ENCODE results near the gene JAK3.

The JAK3 gene

GRCh38 chr19:17859533-17860330, 11.9 kb upstream of the JAK3 start, which contains the start of gene RPL18A:
Gene RPL18A, plus strand, starts transcription at chr19:17859910. Its CDS starts 47 bp downstream, at chr19:17859957.
- Mint-ChIP-seq H3K27me3 (no peaks in the 10 kb centered on the region), H3K9me3 (no peaks in the 10 kb centered on the region), H3K36me3 (ENCODE audit: low read depth) (peaks cover 49% of the 10 kb centered on the region)

GRCh38 chr19:17855280-17856152, 7.7 kb upstream of the JAK3 start:
- H3K9me3 Mint-ChIP-seq, result no peaks in the 10 kb centered on the region
- no peak overlapping the region for H3K4me3 Mint-ChIP-seq
- H3K27ac Mint-ChIP-seq, result no peak overlapping the region

More at GRCh38 chr19:17859533-17860330, 11.9 kb upstream of the JAK3 start, which contains the start of gene RPL18A:
- Mint-ChIP-seq H3K4me3 (peak within 1 kb of the TSS; percentile 99), H3K27ac (peak within 1 kb of the TSS; percentile 100), H3K4me1 (ENCODE audit: low read depth) (peaks cover 54% of the 10 kb centered on the region)

GRCh38 chr19:17854061-17854460, 6.3 kb upstream of the JAK3 start:
- Mint-ChIP-seq H3K9me3 (no peaks in the 10 kb centered on the region), H3K27ac (no peak overlapping the region), H3K27me3 (no peaks in the 10 kb centered on the region), H3K36me3 (ENCODE audit: low read depth) (no peaks in the 10 kb centered on the region), H3K4me1 (ENCODE audit: low read depth) (peaks cover 32% of the 10 kb centered on the region), H3K4me3 (no peak overlapping the region)

More at GRCh38 chr19:17855280-17856152, 7.7 kb upstream of the JAK3 start:
- H3K27me3 Mint-ChIP-seq, result no peaks in the 10 kb centered on the region
- H3K4me1 Mint-ChIP-seq (ENCODE audit: low read depth), result peaks cover 34% of the 10 kb centered on the region
- peaks cover 10% of the 10 kb centered on the region for H3K36me3 Mint-ChIP-seq (ENCODE audit: low read depth)

- Mint-ChIP-seq H3K27ac (peak overlapping the region; percentile 98), H3K36me3 (ENCODE audit: low read depth) (peaks cover 14% of the 10 kb centered on the region), H3K4me3 (peak overlapping the region; percentile 91), H3K27me3 (no peaks in the 10 kb centered on the region), H3K4me1 (ENCODE audit: low read depth) (peaks cover 66% of the 10 kb centered on the region), H3K9me3 (no peaks in the 10 kb centered on the region)
Observed at GRCh38 chr19:17848595-17849292, 962 bp upstream of the JAK3 start.

- H3K4me3 Mint-ChIP-seq, result peak overlapping the region; percentile 91
- H3K27me3 Mint-ChIP-seq, result no peaks in the 10 kb centered on the region
- H3K9me3 Mint-ChIP-seq, result no peaks in the 10 kb centered on the region
- peak overlapping the region; percentile 98 for H3K27ac Mint-ChIP-seq
- H3K36me3 Mint-ChIP-seq (ENCODE audit: low read depth), result peaks cover 25% of the 10 kb centered on the region
- H3K4me1 Mint-ChIP-seq (ENCODE audit: low read depth), result peaks cover 65% of the 10 kb centered on the region
Observed at GRCh38 chr19:17846146-17846545, 1.6 kb downstream of the JAK3 start.

GRCh38 chr19:17843908-17844490, 3.8 kb downstream of the JAK3 start:
- Mint-ChIP-seq H3K27me3 (no peaks in the 10 kb centered on the region), H3K4me1 (ENCODE audit: low read depth) (peaks cover 48% of the 10 kb centered on the region), H3K27ac (peak overlapping the region; percentile 30), H3K4me3 (peak overlapping the region; percentile 6), H3K36me3 (ENCODE audit: low read depth) (peaks cover 40% of the 10 kb centered on the region), H3K9me3 (no peaks in the 10 kb centered on the region)

- peaks cover 43% of the 10 kb centered on the region for H3K4me1 Mint-ChIP-seq (ENCODE audit: low read depth)
- no peaks in the 10 kb centered on the region for H3K27me3 Mint-ChIP-seq
- no peak overlapping the region for H3K27ac Mint-ChIP-seq
- no peak overlapping the region for H3K4me3 Mint-ChIP-seq
- no peaks in the 10 kb centered on the region for H3K9me3 Mint-ChIP-seq
- H3K36me3 Mint-ChIP-seq (ENCODE audit: low read depth), result peaks cover 45% of the 10 kb centered on the region
Observed at GRCh38 chr19:17843292-17843827, 4.4 kb downstream of the JAK3 start.

GRCh38 chr19:17842663-17843291, 5.0 kb downstream of the JAK3 start:
- no peak overlapping the region for H3K4me3 Mint-ChIP-seq
- no peaks in the 10 kb centered on the region for H3K9me3 Mint-ChIP-seq
- peaks cover 51% of the 10 kb centered on the region for H3K36me3 Mint-ChIP-seq (ENCODE audit: low read depth)
- H3K27me3 Mint-ChIP-seq, result no peaks in the 10 kb centered on the region
- peaks cover 43% of the 10 kb centered on the region for H3K4me1 Mint-ChIP-seq (ENCODE audit: low read depth)
- H3K27ac Mint-ChIP-seq, result no peak overlapping the region

- Mint-ChIP-seq H3K4me3 (no peak overlapping the region), H3K9me3 (no peaks in the 10 kb centered on the region), H3K27ac (no peak overlapping the region), H3K36me3 (ENCODE audit: low read depth) (peaks cover 56% of the 10 kb centered on the region), H3K4me1 (ENCODE audit: low read depth) (peaks cover 44% of the 10 kb centered on the region), H3K27me3 (no peaks in the 10 kb centered on the region)
Observed at GRCh38 chr19:17841810-17842662, 5.7 kb downstream of the JAK3 start.

- H3K4me3 Mint-ChIP-seq, result no peak overlapping the region
- peaks cover 41% of the 10 kb centered on the region for H3K4me1 Mint-ChIP-seq (ENCODE audit: low read depth)
- H3K27ac Mint-ChIP-seq, result no peak overlapping the region
- H3K36me3 Mint-ChIP-seq (ENCODE audit: low read depth), result peaks cover 59% of the 10 kb centered on the region
- H3K27me3 Mint-ChIP-seq, result no peaks in the 10 kb centered on the region
- H3K9me3 Mint-ChIP-seq, result no peaks in the 10 kb centered on the region
Observed at GRCh38 chr19:17841371-17841809, 6.4 kb downstream of the JAK3 start.

GRCh38 chr19:17840019-17840418, 7.8 kb downstream of the JAK3 start:
- H3K27ac Mint-ChIP-seq, result no peak overlapping the region
- H3K4me3 Mint-ChIP-seq, result no peak overlapping the region
- H3K4me1 Mint-ChIP-seq (ENCODE audit: low read depth), result peaks cover 27% of the 10 kb centered on the region
- H3K36me3 Mint-ChIP-seq (ENCODE audit: low read depth), result peaks cover 65% of the 10 kb centered on the region
- no peaks in the 10 kb centered on the region for H3K27me3 Mint-ChIP-seq
- no peaks in the 10 kb centered on the region for H3K9me3 Mint-ChIP-seq

GRCh38 chr19:17837972-17838371, 9.8 kb downstream of the JAK3 start:
- no peaks in the 10 kb centered on the region for H3K27me3 Mint-ChIP-seq
- peak overlapping the region; percentile 72 for H3K27ac Mint-ChIP-seq
- no peaks in the 10 kb centered on the region for H3K9me3 Mint-ChIP-seq
- peaks cover 8% of the 10 kb centered on the region for H3K4me1 Mint-ChIP-seq (ENCODE audit: low read depth)
- peaks cover 63% of the 10 kb centered on the region for H3K36me3 Mint-ChIP-seq (ENCODE audit: low read depth)
- H3K4me3 Mint-ChIP-seq, result no peak overlapping the region

GRCh38 chr19:17836530-17836929, 11.3 kb downstream of the JAK3 start:
- Mint-ChIP-seq H3K9me3 (no peaks in the 10 kb centered on the region), H3K4me1 (ENCODE audit: low read depth) (peaks cover 8% of the 10 kb centered on the region), H3K4me3 (no peak overlapping the region), H3K27me3 (no peaks in the 10 kb centered on the region), H3K27ac (no peak overlapping the region), H3K36me3 (ENCODE audit: low read depth) (peaks cover 76% of the 10 kb centered on the region)

Data from stimulated activated naive CD8-positive, alpha-beta T cell treated with anti-CD3 and anti-CD28 coated beads, Interleukin-15, Interleukin-2, amounts not matched to agents 100 ng/mL and 50 ng/mL, for 24 hours (primary cell).